Right lobe of liver (tissue), 6 donors: Measurements from ENCODE around the gene TRIM45. TPM values are rescaled to one million over a fixed set of nuclear protein-coding genes. Genes with fewer than 3 reads are reported as not detected.

Source experiments
- ATAC-seq, 4 donors: fragments of 200-7000 bp; cut with Tn5 transposase; one replicate each; pipeline ENCODE4 v1.9.1; 2020; ENCODE audit warnings: mild to moderate bottlenecking in 4 of 4, moderate library complexity in 4 of 4
- DNase-seq, 3 donors: peaks; one replicate each; pipeline ENCODE4 v3.0.0-alpha.2; 2020
- H3K27ac ChIP-seq, 3 donors: fragments of 200-600 bp; one replicate each; pipeline ENCODE4 v1.8.0; 2022
- H3K27me3 ChIP-seq, 2 donors: fragments of 200-600 bp; one replicate each; pipeline ENCODE4 v1.8.0; 2022
- H3K36me3 ChIP-seq, 4 donors: fragments of 200-600 bp; sonication (generic) in 1 of 4; one replicate each; pipeline versions ENCODE4 v1.5.1 to v1.8.0; 2017 to 2022; ENCODE audit warnings: control low read depth in 1 of 4
- H3K4me1 ChIP-seq, 4 donors: fragments of 200-600 bp; sonication (generic) in 1 of 4; one replicate each; pipeline versions ENCODE4 v1.5.1 to v1.8.0; 2017 to 2022; ENCODE audit warnings: control low read depth in 1 of 4
- H3K4me3 ChIP-seq, 3 donors: fragments of 200-600 bp; one replicate each; pipeline ENCODE4 v1.8.0; 2022
- H3K9me3 ChIP-seq, 4 donors: fragments of 200-600 bp; sonication (generic) in 1 of 4; one replicate each; pipeline versions ENCODE4 v1.5.1 to v1.8.0; 2017 to 2022; ENCODE audit warnings: control low read depth in 1 of 4
- POLR2A ChIP-seq: fragments of 450-650 bp; IDR thresholded peaks from one replicate; pipeline ENCODE4 v1.6.1; 2017; ENCODE audit warnings: antibody characterized with exemption, mild to moderate bottlenecking
- WGBS: methylation state at CpG from one replicate; pipeline ENCODE4 v1.1.6; 2018; ENCODE audit warnings: low coverage, low lambda C conversion rate; ENCODE audit not compliant: insufficient coverage; ENCODE audit errors: missing lambda C conversion rate; 5-methylcytosine and 5-hydroxymethylcytosine counted together
- intact Hi-C, 2 donors: fragments of 100-400 bp; cut with DNase I; formaldehyde crosslinking; loops; one replicate each; pipeline versions ENCODE4 v1.11.2 to v1.14.1; 2022
- total RNA-seq, 6 experiments: library from RNA; depleted of rRNA in 2 of 6; stranded (reverse); fragments of >200 nt in 2 of 6; fragmentation: NEBNext Ultra II Directional in 3 of 6; extraction: Animal tissue kit (Norgen Biotek cat#: 25700) in 3 of 6; gene quantifications; one replicate each; pipeline versions ENCODE4 v1.1.0 to v1.2.4, GENCODE V29; 2016 to 2023
- TF ChIP-seq, protein P1 (sequence below), 4 donors: fragments of 200-600 bp in 3 of 4; fragments of 450-650 bp in 1 of 4; IDR thresholded peaks; one replicate each; pipeline versions ENCODE4 v1.5.1 to v1.8.0; 2016 to 2022; ENCODE audit warnings: antibody characterized with exemption in 4 of 4, mild to moderate bottlenecking in 2 of 4
- donor health status: DM: no; HTN: yes; CAD: no.
- donor health status: DM: no; HTN: no; CAD: no.
- donor health status: DM: no; HTN: no; CAD: no.
- donor health status: DM: no; HTN: yes; CAD: no.
- donor health status: DM: no; HTN: yes; CAD: no.

The TRIM45 gene
- total RNA-seq, 6 experiments from 2014 or later, result 0.31 to 1.8 (median 0.51) TPM

DNA sequence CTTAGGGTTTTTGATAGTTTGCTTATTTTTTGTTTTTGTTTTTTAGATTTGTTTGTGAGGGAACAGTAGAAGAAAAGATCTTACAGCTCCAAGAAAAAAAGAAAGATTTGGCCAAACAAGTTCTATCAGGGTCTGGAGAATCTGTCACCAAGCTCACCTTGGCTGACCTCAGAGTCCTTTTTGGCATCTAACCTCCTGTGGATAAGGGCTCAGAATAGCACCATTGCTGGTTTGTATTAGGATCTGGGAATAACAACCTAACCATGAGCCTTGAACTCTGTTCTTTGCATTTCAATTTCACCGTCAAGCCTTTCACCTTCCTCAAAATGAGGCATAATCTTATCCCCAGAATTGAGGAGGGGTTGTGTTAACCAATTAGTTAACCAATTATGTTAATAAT, 20.2 kb downstream of the TRIM45 start:
- intact Hi-C loops, result no loop called here
- H3K27me3 ChIP-seq, result no peaks in the 10 kb centered on the region
- ATAC-seq (no peak), DNase-seq (no peak)
- TF ChIP-seq, protein P1, sequence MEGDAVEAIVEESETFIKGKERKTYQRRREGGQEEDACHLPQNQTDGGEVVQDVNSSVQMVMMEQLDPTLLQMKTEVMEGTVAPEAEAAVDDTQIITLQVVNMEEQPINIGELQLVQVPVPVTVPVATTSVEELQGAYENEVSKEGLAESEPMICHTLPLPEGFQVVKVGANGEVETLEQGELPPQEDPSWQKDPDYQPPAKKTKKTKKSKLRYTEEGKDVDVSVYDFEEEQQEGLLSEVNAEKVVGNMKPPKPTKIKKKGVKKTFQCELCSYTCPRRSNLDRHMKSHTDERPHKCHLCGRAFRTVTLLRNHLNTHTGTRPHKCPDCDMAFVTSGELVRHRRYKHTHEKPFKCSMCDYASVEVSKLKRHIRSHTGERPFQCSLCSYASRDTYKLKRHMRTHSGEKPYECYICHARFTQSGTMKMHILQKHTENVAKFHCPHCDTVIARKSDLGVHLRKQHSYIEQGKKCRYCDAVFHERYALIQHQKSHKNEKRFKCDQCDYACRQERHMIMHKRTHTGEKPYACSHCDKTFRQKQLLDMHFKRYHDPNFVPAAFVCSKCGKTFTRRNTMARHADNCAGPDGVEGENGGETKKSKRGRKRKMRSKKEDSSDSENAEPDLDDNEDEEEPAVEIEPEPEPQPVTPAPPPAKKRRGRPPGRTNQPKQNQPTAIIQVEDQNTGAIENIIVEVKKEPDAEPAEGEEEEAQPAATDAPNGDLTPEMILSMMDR (IDR thresholded peaks at IDR 0.05), result no peak
- TF ChIP-seq POLR2A, result no peak
- no peak overlapping the region for H3K4me3 ChIP-seq
- 60% methylated on average over 1 of the region's 1 CpG for WGBS
- H3K9me3 ChIP-seq, result no peaks in the 10 kb centered on the region
- H3K36me3 ChIP-seq, result peaks cover 0 to 3% (median 0%) of the 10 kb centered on the region in 4 donors
- H3K4me1 ChIP-seq, result no peaks in the 10 kb centered on the region
- no peak overlapping the region for H3K27ac ChIP-seq

DNA sequence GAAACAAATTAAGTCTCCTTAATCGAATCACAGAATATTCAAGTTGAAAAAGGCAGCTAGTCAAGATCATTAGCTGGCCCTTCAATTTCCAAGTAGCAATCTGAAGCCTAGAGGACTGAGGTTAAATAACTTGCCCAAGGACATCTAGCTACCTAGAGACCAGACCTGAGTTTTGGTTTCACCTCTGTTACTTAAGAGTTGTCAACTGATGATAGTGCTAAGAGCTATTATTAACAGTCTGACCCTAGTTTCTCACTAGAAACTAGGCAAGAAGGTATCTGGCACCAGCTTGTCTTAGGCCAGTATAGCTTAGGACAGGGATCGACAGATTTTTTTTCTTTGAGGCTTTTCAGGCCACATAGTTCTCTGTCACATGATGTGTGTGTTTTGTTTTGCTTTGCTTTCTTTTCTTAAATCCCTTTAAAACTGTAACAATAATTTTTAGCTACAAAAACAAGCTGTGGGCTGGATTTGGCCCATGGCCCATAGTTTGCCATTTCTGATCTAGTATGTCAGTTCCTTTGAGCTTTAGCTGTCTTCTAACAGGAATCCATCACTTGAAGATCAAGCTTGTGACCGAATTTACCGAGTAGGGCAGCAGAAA, 23.2 kb downstream of the TRIM45 start:
- H3K27me3 ChIP-seq, result no peaks in the 10 kb centered on the region
- no peaks in the 10 kb centered on the region for H3K9me3 ChIP-seq
- no peak for TF ChIP-seq POLR2A
- TF ChIP-seq, protein P1 (IDR thresholded peaks at IDR 0.05), result no peak
- H3K27ac ChIP-seq, result no peak overlapping the region
- H3K4me3 ChIP-seq, result no peak overlapping the region
- DNase-seq, result no peak
- intact Hi-C loops, result no loop called here
- 96% methylated on average over 4 of the region's 4 CpGs for WGBS
- no peaks in the 10 kb centered on the region for H3K4me1 ChIP-seq
- peaks cover 0 to 3% (median 0%) of the 10 kb centered on the region in 4 donors for H3K36me3 ChIP-seq
- no peak for ATAC-seq

GRCh38 chr1:117097443-117097842, 24.1 kb downstream of the TRIM45 start:
- no peaks in the 10 kb centered on the region for H3K27me3 ChIP-seq
- no peak overlapping the region for H3K27ac ChIP-seq
- no peak for ATAC-seq
- no peaks in the 10 kb centered on the region for H3K4me1 ChIP-seq
- no peaks in the 10 kb centered on the region for H3K9me3 ChIP-seq
- intact Hi-C loops, result no loop called here
- H3K4me3 ChIP-seq, result no peak overlapping the region
- DNase-seq, result no peak
- TF ChIP-seq, protein P1 (IDR thresholded peaks at IDR 0.05), result no peak
- peaks cover 0 to 3% (median 0%) of the 10 kb centered on the region in 4 donors for H3K36me3 ChIP-seq
- WGBS, result 92% methylated on average over 2 of the region's 4 CpGs

DNA sequence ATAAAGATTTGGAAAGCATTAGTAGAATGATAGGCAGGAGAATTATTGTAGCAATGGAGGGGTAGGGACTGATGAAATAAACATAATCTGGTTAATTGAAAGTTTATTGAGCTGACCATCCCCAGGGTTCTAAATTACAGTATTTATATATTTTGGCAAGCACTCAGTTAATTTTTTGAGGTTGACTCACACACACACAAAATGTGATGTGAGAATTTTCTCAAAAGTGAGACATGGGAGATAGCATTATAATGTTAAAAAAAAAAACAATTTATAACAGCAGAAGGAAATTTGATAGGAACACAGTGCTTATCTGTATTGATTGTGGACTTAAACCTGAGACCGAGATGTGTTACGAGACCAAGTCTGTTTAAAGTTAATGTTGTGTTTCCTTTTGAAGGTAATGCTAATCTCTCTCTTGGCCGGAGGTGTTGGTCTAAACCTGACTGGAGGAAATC, 24.6 kb downstream of the TRIM45 start:
- H3K4me1 ChIP-seq, result no peaks in the 10 kb centered on the region
- H3K27me3 ChIP-seq, result no peaks in the 10 kb centered on the region
- H3K36me3 ChIP-seq, result peaks cover 0 to 3% (median 0%) of the 10 kb centered on the region in 4 donors
- ATAC-seq, result no peak
- no peak overlapping the region for H3K27ac ChIP-seq
- no peak overlapping the region for H3K4me3 ChIP-seq
- H3K9me3 ChIP-seq, result no peaks in the 10 kb centered on the region
- intact Hi-C loops, result no loop called here
- no peak for DNase-seq
- WGBS, result 97% methylated on average over 3 of the region's 3 CpGs
- TF ChIP-seq, protein P1 (IDR thresholded peaks at IDR 0.05), result no peak
- TF ChIP-seq POLR2A, result no peak
